Spleen (tissue), 11 donors: ENCODE results near the gene HSPA12A. TPM values are rescaled to one million over a fixed set of nuclear protein-coding genes. Genes with fewer than 3 reads are reported as not detected.

Experiments
- DNase-seq: peaks from one replicate; pipeline ENCODE4 v3.0.0-alpha.2; 2020
- H3K27ac ChIP-seq, 8 donors: fragments of 200-600 bp; sonication (generic) in 7 of 8; 1 replicate in 4 of 8; 2 replicates in 4 of 8; pipeline versions ENCODE4 v1.5.0 to v1.8.0; 2016 to 2021; ENCODE audit warnings: inconsistent platforms in 4 of 8, mild to moderate bottlenecking in 4 of 8, moderate library complexity in 1 of 8
- H3K27me3 ChIP-seq, 7 donors: fragments of 200-600 bp; sonication (generic) in 6 of 7; replicated peaks in 1 of 7; 1 replicate in 4 of 7; 2 replicates in 3 of 7; pipeline versions ENCODE4 v1.5.0 to v1.8.0; 2016 to 2021; ENCODE audit warnings: inconsistent platforms in 3 of 7, mild to moderate bottlenecking in 1 of 7
- H3K36me3 ChIP-seq, 6 donors: fragments of 200-600 bp; sonication (generic) in 5 of 6; 1 replicate in 4 of 6; 2 replicates in 2 of 6; pipeline versions ENCODE4 v1.5.0 to v1.8.0; 2016 to 2021; ENCODE audit warnings: inconsistent platforms in 2 of 6
- H3K4me1 ChIP-seq, 6 donors: fragments of 200-600 bp; sonication (generic) in 5 of 6; 1 replicate in 3 of 6; 2 replicates in 3 of 6; pipeline versions ENCODE4 v1.5.0 to v1.8.0; 2016 to 2021; ENCODE audit warnings: inconsistent platforms in 3 of 6
- H3K4me3 ChIP-seq, 8 donors: fragments of 200-600 bp; sonication (generic) in 7 of 8; 1 replicate in 4 of 8; 2 replicates in 4 of 8; pipeline versions ENCODE4 v1.5.0 to v1.8.0; 2016 to 2021; ENCODE audit warnings: inconsistent platforms in 4 of 8, mild to moderate bottlenecking in 4 of 8, moderate library complexity in 2 of 8
- H3K9me3 ChIP-seq, 8 donors: fragments of 200-600 bp; sonication (generic) in 7 of 8; 1 replicate in 4 of 8; 2 replicates in 4 of 8; pipeline versions ENCODE4 v1.5.0 to v1.8.0; 2016 to 2021; ENCODE audit warnings: inconsistent platforms in 4 of 8
- POLR2A ChIP-seq, 3 donors: fragments of 450-650 bp; IDR thresholded peaks; one replicate each; pipeline ENCODE4 v1.5.1; 2017; ENCODE audit warnings: antibody characterized with exemption in 3 of 3, mild to moderate bottlenecking in 1 of 3
- POLR2AphosphoS5 ChIP-seq, 3 donors: sonication (generic); formaldehyde crosslinking; IDR thresholded peaks; one replicate each; pipeline ENCODE4 v1.5.1; 2017; ENCODE audit warnings: antibody characterized with exemption in 3 of 3
- WGBS, 5 donors: extraction: QIAGEN DNeasy Blood & Tissue Kit in 3 of 5; methylation state at CpG; one replicate each; pipeline versions ENCODE4 v1.1.5 to v1.1.7; 2013 to 2018; 5-methylcytosine and 5-hydroxymethylcytosine counted together
- intact Hi-C: fragments of 100-400 bp; cut with DNase I; formaldehyde crosslinking; loops from one replicate; pipeline ENCODE4 v1.15.0; 2023; ENCODE audit warnings: low total_unique reads
- polyA plus RNA-seq, 3 donors: library from polyadenylated mRNA; stranded (reverse); fragments of 200-250 nt; gene quantifications; one replicate each; pipeline ENCODE4 v1.2.1, GENCODE V29; 2013
- total RNA-seq, 7 donors: library from RNA; depleted of rRNA in 3 of 7; stranded (reverse); fragments of >200 nt in 3 of 7; fragmentation: NEBNext Ultra II Directional in 4 of 7; extraction: Animal tissue kit (Norgen Biotek cat#: 25700) in 4 of 7; gene quantifications; one replicate each; pipeline versions ENCODE4 v1.1.0 to v1.2.1, GENCODE V29; 2016 to 2021
- TF ChIP-seq, protein P1 (sequence below), 11 experiments: fragments of 200-600 bp in 7 of 11; fragments of 450-650 bp in 4 of 11; sonication (generic) in 4 of 11; IDR thresholded peaks in 8 of 11; conservative IDR thresholded peaks in 3 of 11; 1 replicate in 7 of 11; 2 replicates in 4 of 11; pipeline versions ENCODE4 v1.4.0 to v1.8.0; 2016 to 2021; ENCODE audit warnings: antibody characterized with exemption in 11 of 11, inconsistent platforms in 4 of 11, mild to moderate bottlenecking in 1 of 11
- donor health status: healthy with polysubstance abuse.
- donor health status: DM: no; HTN: no; CAD: no; lungs with moderate emphysema.
- donor health status: DM: no; HTN: no; CAD: no.
- donor health status: Bipolar disorder and iron deficiency.
- donor health status: healthy.
- donor health status: DM: no; HTN: no; CAD: no.
- donor health status: DM: yes; HTN: yes; CAD: no.

HSPA12A gene
- total and polyA plus RNA-seq, 10 donors, result 1.5 to 16.5 (median 6.9) TPM

DNA sequence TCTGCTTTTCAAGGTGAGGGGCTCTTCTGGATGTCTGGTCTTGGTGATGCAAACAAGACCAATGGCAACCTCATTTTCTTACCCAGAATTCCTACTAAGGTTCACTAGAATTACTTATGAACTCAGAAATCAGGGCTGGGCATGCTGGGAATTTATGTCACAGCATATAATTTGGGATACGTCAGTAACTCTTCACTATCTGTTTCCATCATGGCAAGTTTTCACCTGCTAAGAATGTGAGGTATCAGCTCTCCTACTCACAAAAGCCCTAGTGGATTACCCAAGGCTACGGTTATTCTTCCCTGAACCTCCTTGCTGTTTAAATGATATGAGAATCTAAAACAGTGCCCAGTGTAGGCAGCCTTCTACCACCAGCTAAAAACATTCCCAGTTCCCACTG, 68.5 kb downstream of the HSPA12A start:
- TF ChIP-seq POLR2AphosphoS5 (IDR thresholded peaks at IDR 0.05) (no peak), POLR2A (IDR thresholded peaks at IDR 0.05) (no peak)
- TF ChIP-seq, protein P1, sequence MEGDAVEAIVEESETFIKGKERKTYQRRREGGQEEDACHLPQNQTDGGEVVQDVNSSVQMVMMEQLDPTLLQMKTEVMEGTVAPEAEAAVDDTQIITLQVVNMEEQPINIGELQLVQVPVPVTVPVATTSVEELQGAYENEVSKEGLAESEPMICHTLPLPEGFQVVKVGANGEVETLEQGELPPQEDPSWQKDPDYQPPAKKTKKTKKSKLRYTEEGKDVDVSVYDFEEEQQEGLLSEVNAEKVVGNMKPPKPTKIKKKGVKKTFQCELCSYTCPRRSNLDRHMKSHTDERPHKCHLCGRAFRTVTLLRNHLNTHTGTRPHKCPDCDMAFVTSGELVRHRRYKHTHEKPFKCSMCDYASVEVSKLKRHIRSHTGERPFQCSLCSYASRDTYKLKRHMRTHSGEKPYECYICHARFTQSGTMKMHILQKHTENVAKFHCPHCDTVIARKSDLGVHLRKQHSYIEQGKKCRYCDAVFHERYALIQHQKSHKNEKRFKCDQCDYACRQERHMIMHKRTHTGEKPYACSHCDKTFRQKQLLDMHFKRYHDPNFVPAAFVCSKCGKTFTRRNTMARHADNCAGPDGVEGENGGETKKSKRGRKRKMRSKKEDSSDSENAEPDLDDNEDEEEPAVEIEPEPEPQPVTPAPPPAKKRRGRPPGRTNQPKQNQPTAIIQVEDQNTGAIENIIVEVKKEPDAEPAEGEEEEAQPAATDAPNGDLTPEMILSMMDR (IDR thresholded peaks at IDR 0.05 in 8 of 11, conservative IDR thresholded peaks at IDR 0.05 in 3 of 11), result no peak
- no peak for DNase-seq

DNA sequence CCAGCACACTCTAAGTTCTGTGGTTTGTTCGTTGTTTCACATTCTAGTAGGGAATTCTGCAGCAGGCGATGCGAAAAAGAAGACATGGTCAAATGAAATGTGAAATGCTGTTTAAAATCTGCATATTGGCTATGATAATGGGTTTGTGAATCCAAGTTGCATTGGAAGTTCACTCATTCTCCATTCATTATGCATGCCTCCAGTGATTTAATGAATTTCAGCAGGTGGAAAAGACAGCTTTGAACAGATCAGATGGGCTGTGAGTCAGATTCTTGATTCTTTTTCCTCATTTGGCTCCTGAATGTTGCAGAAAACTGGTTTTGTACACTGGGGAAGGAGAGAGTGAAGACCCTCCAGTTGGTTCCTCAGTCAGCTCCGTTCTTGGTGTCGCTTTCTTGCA, 69.5 kb downstream of the HSPA12A start:
- no peaks in the 10 kb centered on the region for H3K4me1 ChIP-seq
- TF ChIP-seq, protein P1 (IDR thresholded peaks at IDR 0.05 in 8 of 11, conservative IDR thresholded peaks at IDR 0.05 in 3 of 11), result no peak
- no peak for TF ChIP-seq POLR2A (IDR thresholded peaks at IDR 0.05)
- TF ChIP-seq POLR2AphosphoS5 (IDR thresholded peaks at IDR 0.05), result no peak
- no peak overlapping the region for H3K4me3 ChIP-seq
- no peak for DNase-seq
- peaks cover 0 to 20% (median 0%) of the 10 kb centered on the region in 7 donors for H3K27me3 ChIP-seq
- intact Hi-C loops, result no loop called here
- H3K27ac ChIP-seq, result no peak overlapping the region
- H3K9me3 ChIP-seq, result no peaks in the 10 kb centered on the region
- peaks cover 0 to 17% (median 0%) of the 10 kb centered on the region in 6 donors for H3K36me3 ChIP-seq
- WGBS, 5 donors, result 89 to 94% (median 92%) methylated on average over 5 of the region's 5 CpGs

More for the DNA sequence above, 68.5 kb downstream of the HSPA12A start:
- intact Hi-C loops, result no loop called here
- peaks cover 0 to 19% (median 0%) of the 10 kb centered on the region in 7 donors for H3K27me3 ChIP-seq
- H3K9me3 ChIP-seq, result no peaks in the 10 kb centered on the region
- H3K36me3 ChIP-seq, result peaks cover 0 to 17% (median 0%) of the 10 kb centered on the region in 6 donors
- H3K27ac ChIP-seq, result no peak overlapping the region
- H3K4me1 ChIP-seq, result no peaks in the 10 kb centered on the region
- WGBS, 5 donors, result 73 to 91% (median 81%) methylated on average over 2 of the region's 2 CpGs
- no peak overlapping the region for H3K4me3 ChIP-seq

DNA sequence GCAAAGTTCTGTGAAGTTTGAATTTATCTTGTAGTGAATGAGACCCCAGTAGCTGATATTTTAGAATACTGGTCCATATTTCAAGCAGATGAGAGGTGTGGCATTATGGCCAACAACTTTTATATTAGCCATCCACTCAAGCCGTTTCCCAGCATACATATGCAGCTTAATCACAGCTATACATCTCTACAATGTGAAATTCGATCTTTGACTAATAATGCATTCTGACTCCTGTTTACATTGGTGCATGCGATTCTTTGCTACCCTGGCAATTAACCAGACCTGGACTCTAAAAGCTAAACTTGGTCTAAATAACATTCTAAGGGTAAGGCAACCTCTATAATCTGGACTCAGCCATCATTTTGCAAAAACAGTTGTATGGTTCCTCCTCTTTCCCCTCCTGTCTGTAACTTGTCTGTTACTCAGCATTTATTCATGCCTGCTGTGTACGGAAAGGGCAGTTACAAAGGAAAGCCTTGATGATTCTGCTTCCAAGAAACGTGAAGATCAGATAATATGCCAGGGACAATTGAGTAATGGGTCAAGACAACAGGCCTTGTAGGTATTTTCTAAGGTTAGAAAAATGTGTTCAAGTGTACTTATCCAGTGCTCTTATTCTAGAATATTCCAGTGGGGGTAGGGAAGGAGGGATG, 71.0 kb downstream of the HSPA12A start:
- Histone ChIP-seq H3K27ac (no peak overlapping the region), H3K36me3 (peaks cover 0 to 15% (median 0%) of the 10 kb centered on the region in 6 donors), H3K9me3 (peaks cover 0 to 3% (median 0%) of the 10 kb centered on the region in 8 donors), H3K27me3 (peaks cover 0 to 20% (median 0%) of the 10 kb centered on the region in 7 donors), H3K4me1 (no peaks in the 10 kb centered on the region), H3K4me3 (no peak overlapping the region)
- TF ChIP-seq POLR2A (IDR thresholded peaks at IDR 0.05), result no peak
- no peak for TF ChIP-seq POLR2AphosphoS5 (IDR thresholded peaks at IDR 0.05)
- TF ChIP-seq, protein P1 (IDR thresholded peaks at IDR 0.05 in 8 of 11, conservative IDR thresholded peaks at IDR 0.05 in 3 of 11), result no peak
- WGBS, 5 donors, result 70 to 80% (median 73%) methylated on average over 5 of the region's 5 CpGs
- DNase-seq, result no peak
- intact Hi-C loops, result no loop called here

DNA sequence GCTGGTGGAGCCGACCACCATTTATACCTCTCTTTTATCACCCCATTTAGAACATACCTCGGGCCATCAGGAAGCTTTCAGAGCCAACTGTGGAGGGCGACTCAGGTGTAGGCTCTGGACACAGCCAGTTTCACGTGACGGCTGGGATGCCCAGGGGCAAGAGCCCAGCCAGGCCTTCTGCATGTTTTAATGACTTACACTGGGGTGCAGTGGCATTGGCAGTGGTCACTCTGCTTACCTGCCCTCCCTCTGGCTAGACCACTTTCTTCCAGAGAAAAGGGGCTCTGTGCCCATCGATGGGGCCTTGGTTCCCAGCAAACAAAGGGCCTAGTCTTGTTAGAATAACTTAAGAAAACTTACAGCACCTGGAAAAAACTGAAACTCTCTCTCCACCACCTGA, 71.7 kb downstream of the HSPA12A start:
- H3K4me1 ChIP-seq, result no peaks in the 10 kb centered on the region
- TF ChIP-seq, protein P1 (IDR thresholded peaks at IDR 0.05 in 8 of 11, conservative IDR thresholded peaks at IDR 0.05 in 3 of 11), result no peak
- TF ChIP-seq POLR2AphosphoS5 (IDR thresholded peaks at IDR 0.05) (no peak), POLR2A (IDR thresholded peaks at IDR 0.05) (no peak)
- no peak overlapping the region for H3K27ac ChIP-seq
- intact Hi-C loops, result no loop called here
- no peak for DNase-seq
- WGBS, 5 donors, result 85 to 93% (median 89%) methylated on average over 6 of the region's 6 CpGs
- H3K36me3 ChIP-seq, result peaks cover 0 to 8% (median 0%) of the 10 kb centered on the region in 6 donors
- peaks cover 0 to 3% (median 0%) of the 10 kb centered on the region in 8 donors for H3K9me3 ChIP-seq
- H3K27me3 ChIP-seq, result peaks cover 0 to 20% (median 0%) of the 10 kb centered on the region in 7 donors
- H3K4me3 ChIP-seq, result peak overlapping the region in 1 of 8 donors; percentile 55
